Measurements from ENCODE around the gene SLC2A6.

The SLC2A6 gene

DNA sequence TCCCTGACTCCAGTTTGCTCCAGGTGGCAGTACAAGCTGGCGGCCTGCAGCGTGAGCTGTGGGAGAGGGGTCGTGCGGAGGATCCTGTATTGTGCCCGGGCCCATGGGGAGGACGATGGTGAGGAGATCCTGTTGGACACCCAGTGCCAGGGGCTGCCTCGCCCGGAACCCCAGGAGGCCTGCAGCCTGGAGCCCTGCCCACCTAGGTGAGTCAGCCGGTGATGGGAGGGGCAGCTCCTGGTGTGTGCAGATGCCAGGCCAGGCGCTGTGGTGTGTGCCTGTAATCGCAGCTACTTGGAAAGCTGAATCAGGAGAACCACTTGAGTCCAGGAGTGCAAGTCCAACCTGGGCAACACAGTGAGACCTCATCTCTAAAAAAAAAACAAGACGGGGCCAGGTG, 29.1 kb downstream of the SLC2A6 start:
- peak in 1 of 10 donors; percentile 78 for DNase-seq
- intact Hi-C loops (cut with DNase I) = no loop called here

DNA sequence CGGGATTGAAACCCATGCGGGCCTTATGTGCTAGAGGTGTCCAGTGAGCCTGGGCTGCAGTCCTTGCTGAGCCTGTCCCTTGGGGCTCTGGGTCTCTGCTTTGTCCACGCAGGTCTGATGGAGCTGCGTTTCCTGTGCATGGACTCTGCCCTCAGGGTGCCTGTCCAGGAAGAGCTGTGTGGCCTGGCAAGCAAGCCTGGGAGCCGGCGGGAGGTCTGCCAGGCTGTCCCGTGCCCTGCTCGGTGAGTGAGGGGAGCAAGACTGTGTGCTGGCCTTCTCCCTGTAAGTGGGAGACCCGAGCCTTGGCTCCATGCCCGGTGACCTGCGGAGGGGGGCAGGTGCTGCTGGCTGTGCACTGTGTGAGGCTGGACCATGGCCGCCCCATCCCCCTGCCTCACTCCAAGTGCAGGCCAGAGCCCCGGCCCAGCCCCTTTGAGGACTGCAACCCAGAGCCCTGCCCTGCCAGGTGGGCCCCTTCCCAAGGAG, 30.4 kb downstream of the SLC2A6 start:
- intact Hi-C loops (cut with DNase I) = no loop called here
- peak in 1 of 10 donors; percentile 83 for DNase-seq

DNA sequence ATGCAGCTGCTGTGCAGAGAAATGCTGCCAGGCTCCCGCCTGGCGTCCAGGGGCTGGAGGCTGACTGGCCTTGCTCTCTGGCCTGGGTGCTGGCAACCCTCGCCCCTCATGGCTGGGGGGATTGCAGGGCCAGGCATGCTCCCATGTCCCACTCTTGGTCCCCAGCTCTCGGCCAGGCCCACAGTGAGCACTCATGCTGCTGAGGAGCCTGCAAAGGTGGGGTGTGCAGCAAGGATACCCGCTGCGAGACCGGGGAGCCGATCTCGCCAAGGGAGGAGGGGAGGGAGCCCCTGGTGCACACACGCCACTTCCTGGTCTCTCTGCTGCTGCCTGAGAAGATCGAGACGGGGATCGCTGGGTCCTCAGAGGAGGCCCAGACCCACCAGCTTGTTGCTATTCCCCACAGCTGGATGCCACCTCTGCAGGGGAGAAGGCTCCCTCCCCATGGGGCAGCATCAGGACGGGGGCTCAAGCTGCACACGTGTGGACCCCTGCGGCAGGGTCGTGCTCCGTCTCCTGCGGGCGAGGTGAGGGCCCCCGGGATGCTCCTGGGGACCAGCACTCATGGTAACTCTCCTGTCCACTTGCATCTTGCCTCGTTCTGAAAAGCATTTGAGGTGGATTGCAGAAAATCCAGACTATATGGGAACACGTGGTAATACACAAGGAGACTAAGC, 33.5 kb downstream of the SLC2A6 start:
- peak in 1 of 10 donors; percentile 71 for DNase-seq
- intact Hi-C loops (cut with DNase I) = no loop called here

DNA sequence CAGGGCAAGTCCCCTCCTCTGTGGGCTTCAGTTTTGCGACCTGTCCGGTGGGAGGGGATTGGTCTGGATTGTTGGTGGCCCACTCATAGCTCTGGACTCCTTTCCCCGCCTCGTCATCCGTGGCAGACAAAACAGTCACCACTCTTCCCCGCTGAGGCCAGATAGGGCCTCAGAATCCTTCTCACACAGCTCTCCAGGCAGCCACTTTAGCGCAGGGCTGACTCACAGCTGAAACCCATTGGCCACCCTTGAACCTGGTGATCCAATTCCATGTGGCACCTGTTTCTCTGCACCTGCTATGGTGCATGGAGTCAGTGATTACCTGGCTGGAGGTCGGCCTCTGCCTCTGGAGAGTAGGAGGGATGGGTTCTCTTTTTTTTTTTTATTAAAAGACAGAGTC, 34.9 kb downstream of the SLC2A6 start:
- intact Hi-C loops (cut with DNase I) = no loop called here

DNA sequence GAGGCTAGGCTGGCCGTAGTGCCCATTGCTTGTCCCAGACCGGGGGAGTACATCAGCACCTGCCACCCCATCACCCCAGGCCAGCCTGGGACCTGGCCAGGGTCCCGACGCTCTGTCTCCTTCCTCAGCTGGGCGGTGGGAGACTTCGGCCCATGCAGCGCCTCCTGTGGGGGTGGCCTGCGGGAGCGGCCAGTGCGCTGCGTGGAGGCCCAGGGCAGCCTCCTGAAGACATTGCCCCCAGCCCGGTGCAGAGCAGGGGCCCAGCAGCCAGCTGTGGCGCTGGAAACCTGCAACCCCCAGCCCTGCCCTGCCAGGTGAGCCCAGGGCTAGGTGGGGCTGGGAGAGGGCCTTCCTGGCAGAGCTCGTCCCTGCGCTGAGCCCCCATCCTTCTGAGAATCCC, 35.7 kb downstream of the SLC2A6 start:
- intact Hi-C loops (cut with DNase I) = no loop called here
- no peak for DNase-seq

More for the DNA sequence above, 34.9 kb downstream of the SLC2A6 start:
- DNase-seq = no peak

DNA sequence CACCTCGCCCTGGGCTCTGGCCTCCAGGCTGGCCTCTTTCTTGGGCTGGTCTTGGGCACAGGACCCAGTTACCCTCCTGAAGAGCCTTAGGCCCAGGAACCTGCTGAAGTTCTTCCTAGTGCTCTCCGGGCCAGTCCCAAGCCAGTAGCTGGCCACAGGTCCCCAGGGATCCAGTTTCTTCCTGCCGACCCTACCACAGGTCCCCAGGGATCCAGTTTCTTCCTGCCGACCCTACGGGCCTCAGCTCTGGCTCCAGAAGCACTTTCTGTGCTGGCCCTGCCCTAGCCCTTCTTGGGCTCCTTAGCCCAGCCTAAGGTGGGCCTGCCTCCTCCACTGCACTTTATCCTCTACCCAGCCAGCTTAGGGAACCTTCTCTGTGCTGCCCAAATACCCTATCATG, 37.3 kb downstream of the SLC2A6 start:
- DNase-seq = no peak
- intact Hi-C loops (cut with DNase I) = no loop called here

DNA sequence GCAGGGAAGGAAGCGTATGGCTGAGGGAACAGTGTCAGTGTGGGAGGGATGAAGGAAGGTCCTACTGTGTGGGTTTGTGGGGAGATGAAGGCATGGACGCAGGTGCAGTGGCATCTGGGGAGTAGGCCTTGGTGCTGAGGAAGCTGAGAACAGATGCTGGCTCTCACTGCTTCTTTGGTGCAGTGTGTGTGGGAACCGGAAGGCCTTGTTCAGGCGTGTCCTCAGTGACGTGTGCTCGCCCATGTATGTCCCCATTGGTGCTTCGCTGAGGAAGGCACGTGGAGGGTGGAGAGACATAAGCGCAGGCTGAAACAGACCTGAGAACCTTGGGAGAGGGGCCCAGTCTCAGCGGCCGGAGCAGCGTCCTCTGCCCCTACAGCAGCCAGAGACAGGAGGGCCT, 38.0 kb downstream of the SLC2A6 start:
- DNase-seq = peak in 1 of 10 donors; percentile 51
- intact Hi-C loops (cut with DNase I) = no loop called here

DNA sequence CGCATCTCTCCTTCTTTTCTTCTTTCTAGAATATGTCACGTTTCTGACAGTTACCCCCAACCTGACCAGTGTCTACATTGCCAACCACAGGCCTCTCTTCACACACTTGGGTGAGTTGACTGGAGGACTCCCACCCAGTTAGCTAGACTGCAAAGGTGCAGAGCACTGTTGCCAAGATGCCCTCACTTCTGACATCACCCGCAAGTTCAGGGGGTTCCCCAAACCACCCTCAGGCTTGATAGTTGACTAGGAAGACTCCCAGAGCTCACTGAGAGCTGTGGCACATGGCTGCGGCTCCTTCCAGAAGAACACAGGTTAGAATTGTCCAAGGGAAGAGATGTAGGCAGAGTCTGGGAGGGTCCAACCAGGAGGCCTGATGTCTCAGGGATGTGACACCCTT, 39.6 kb downstream of the SLC2A6 start:
- no peak for DNase-seq
- intact Hi-C loops (cut with DNase I) = no loop called here

DNA sequence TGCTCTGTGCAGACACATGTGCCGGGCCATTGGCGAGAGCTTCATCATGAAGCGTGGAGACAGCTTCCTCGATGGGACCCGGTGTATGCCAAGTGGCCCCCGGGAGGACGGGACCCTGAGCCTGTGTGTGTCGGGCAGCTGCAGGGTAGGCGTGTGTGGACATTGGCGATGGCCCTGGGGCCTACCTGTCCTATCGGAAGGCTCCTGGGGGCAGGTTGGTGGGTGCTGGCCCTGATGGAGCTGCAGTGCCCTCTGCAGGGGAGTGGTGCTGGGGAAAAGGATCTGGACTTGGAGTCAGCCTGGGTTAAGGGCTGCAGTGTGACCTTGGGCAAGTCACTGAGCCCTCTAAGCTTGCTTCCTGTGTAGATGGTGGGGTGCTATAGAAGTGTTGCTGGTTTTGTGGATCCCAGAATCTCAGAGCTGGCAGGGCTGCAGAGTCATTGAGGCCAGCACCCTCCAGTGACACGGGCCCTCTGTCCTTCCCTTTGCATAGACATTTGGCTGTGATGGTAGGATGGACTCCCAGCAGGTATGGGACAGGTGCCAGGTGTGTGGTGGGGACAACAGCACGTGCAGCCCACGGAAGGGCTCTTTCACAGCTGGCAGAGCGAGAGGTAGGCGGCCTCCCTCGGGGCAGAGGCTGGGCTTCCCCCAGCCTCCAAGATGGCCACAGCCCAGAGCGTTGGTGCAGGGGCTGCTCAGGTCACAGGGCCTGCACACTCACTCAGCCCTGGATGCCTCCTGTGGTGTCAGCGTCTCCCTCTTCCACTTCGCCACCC, 41.0 kb downstream of the SLC2A6 start:
- no peak for DNase-seq
- intact Hi-C loops (cut with DNase I) = no loop called here

DNA sequence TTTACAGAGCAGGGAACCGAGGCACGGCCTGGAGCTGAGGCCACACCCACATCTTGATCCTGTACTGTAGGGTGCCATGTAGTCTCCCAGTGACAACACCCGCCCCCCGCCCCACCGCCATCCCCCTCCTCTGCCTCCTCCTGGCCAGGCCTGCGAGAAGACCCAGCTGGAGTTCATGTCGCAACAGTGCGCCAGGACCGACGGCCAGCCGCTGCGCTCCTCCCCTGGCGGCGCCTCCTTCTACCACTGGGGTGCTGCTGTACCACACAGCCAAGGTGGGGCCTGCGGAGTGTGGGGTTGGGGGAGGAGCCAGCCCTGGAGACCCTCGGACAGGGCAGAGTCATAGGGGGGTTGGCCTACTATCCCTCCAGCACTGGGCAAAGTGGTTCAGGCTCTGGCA, 42.2 kb downstream of the SLC2A6 start:
- intact Hi-C loops (cut with DNase I) = no loop called here

DNA sequence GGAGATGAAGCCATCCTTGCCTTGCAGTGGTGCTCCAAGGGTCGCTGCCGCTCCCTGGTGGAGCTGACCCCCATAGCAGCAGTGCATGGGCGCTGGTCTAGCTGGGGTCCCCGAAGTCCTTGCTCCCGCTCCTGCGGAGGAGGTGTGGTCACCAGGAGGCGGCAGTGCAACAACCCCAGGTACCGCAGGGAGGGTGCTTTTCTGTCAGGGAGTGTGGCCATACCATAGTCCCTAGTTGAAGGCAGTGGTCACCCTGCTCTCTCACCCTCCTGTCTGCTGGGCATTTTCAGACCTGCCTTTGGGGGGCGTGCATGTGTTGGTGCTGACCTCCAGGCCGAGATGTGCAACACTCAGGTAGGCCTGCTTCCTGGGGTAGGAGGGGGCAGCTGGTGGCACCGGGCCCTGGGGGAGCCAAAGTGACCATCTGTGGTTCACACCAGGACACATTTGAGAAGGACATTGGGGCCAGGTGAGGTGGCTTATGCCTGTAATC, 45.5 kb downstream of the SLC2A6 start:
- DNase-seq = no peak
- intact Hi-C loops (cut with DNase I) = no loop called here

More for the DNA sequence above, 42.2 kb downstream of the SLC2A6 start:
- no peak for DNase-seq

DNA sequence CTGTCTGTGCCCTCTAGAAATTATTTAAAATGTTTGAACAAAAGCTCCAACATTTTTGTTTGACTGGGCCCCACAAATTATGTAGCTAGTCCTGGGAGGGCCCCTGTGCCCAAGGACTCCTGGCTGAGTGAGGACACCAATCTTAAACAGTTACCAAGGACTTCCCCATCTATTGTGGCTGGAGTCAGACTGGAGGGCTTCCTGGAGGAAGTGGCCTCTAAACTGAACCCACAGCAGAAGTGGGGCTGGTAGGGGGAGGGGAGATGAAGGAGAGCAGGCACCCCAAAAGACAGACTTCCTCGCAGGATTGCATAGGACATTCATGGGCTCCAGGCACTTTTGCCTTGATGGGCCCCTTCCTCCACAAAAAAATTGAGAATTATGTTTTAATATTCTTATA, 48.7 kb downstream of the SLC2A6 start:
- intact Hi-C loops (cut with DNase I) = no loop called here
- no peak for DNase-seq

DNA sequence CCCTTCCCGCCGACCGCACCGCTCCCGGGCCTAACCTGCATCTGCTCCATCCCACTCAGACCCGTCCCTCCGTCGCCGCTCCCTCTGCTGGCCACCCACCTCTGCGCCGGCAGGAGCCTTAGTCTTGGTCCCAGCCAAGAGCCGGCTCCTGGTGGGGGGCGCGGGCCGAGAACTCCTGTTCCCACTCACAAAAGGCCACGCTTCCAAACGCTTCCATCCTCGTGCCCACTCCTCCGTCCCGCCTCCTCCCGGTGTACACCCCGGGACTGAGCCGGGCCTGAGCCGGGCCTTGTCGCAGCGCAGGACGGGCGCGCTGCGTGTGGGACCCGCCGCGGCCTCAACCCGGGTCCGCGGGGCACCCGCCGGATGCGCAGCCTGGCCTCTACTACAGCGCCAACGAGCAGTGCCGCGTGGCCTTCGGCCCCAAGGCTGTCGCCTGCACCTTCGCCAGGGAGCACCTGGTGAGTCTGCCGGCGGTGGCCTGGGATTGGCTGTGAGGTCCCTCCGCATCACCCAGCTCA, 49.2 kb downstream of the SLC2A6 start:
- no peak for DNase-seq
- intact Hi-C loops (cut with DNase I) = no loop called here

DNA sequence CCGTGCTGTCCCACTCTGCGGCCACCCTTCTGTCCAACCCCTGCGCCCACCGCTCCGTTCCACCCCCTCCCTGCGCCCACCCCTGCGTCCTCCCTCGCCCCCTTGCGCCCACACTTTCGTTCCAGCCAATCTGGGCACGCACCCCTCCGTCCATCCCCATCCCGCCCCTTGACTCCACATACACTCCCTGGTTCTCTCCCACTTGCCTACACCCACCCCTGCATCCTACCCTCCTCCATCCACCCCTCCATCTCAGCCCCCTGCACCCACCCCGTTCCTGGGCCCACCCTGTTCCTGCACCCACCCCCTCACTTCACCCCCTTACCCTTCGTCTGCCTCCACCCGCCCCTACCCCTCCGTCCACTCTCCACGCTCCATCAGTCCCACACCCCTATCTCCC, 49.7 kb downstream of the SLC2A6 start:
- DNase-seq = no peak
- intact Hi-C loops (cut with DNase I) = no loop called here

DNA sequence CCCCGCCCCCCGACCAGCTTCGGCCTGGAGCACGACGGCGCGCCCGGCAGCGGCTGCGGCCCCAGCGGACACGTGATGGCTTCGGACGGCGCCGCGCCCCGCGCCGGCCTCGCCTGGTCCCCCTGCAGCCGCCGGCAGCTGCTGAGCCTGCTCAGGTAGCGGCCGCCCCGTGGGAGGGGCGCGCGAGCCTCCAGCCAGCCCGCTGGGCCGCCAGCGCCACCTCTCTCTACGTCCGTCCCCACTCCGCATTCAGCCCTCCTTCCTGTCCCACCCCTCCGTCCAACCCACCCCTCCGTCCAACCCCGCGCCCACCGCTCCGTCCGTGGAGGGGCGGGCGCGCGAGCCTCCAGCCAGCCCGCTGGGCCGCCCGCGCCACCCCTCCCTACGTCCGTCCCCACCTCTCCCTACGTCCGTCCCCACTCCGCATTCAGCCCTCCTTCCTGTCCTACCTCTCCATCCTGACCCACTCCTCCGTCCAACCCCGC, 50.2 kb downstream of the SLC2A6 start:
- intact Hi-C loops (cut with DNase I) = no loop called here

DNA sequence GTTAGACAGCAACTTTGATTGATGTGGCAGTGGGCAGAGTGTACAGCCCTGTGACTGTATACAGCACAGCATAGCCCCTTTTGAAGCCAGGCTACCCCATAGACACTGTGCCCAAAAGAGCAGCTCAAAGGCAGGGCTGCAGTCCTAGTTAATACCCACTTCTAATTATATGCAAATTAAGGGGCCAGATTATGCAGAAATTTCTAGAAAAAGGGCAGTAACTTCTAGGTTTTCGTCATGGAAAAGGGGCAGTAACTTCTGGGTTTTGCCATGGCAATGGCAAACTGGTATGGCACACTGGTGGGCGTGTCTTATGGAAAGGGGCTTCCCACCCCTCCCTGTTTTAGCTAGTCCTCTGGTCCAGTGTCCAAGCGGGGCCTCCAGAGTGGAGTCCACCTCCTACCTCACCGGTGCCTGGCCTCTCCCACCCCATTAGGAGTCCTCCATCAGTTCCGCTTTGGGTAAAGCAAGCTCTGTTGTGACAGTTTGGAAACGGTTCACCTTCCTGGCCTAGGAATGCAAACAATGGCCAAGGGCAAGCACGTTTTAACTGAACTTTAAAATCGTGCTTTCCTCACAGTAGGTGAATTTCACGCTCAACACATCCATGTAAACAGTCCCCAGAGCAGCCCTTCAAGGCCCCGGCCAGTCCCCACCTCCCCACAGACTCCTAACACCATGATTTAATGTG, 51.1 kb downstream of the SLC2A6 start:
- intact Hi-C loops (cut with DNase I) = no loop called here
- DNase-seq = no peak

More for the DNA sequence above, 50.2 kb downstream of the SLC2A6 start:
- no peak for DNase-seq

DNA sequence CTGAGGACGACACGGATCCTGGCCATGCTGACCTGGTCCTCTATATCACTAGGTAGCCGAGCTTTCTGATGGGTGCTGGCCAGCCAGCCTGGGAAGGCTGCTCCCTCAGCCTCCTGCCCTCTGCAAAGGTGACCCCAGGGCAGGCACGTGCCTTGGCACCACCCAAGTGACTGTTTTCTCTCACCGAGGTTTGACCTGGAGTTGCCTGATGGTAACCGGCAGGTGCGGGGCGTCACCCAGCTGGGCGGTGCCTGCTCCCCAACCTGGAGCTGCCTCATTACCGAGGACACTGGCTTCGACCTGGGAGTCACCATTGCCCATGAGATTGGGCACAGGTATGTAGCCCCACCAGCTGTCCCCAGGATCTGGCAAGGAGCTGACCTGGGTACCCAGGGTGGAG, 52.9 kb downstream of the SLC2A6 start:
- intact Hi-C loops (cut with DNase I) = no loop called here
- no peak for DNase-seq

DNA sequence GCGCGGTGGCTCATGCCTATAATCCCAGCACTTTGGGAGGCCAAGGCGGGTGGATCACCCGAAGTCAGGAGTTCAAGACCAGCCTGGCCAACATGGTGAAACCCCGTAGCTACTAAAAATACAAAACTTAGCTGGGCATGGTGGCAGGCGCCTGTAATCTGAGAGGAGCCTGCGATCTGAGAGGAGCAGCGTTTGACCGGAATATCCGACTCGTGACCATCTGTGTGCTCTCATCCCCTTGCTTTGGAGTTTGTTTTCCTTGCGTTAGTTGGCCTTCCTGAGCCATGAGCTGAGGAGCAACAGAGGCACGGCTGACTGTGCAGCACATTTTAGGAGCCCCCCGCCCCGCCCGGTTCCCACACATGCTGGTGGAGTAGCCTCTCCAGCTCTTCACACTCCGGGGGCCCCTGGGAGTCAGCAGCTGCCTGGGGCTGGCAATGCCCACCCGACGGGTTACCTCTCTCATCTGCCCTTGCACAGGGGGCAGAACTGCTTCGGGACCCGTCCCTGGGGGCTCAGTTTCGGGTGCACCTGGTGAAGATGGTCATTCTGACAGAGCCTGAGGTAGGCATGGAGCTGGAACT, 53.8 kb downstream of the SLC2A6 start:
- DNase-seq = no peak
- intact Hi-C loops (cut with DNase I) = no loop called here

DNA sequence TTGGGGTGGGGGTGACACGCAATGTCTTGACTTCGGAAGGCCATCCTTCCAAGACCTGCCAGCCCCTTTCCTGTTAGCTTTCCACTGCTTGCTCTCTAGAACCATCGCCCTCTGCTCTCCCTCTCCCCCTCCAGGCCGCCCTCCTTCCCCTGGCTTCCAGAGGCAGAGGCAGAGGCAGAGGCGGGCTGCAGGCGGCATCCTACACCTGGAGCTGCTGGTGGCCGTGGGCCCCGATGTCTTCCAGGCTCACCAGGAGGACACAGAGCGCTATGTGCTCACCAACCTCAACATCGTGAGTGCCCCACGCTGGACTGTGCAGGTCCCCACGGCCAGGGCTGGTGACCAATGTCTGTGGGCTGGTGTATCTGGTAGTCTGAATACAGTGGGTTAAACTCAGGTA, 54.7 kb downstream of the SLC2A6 start:
- intact Hi-C loops (cut with DNase I) = no loop called here
- no peak for DNase-seq

DNA sequence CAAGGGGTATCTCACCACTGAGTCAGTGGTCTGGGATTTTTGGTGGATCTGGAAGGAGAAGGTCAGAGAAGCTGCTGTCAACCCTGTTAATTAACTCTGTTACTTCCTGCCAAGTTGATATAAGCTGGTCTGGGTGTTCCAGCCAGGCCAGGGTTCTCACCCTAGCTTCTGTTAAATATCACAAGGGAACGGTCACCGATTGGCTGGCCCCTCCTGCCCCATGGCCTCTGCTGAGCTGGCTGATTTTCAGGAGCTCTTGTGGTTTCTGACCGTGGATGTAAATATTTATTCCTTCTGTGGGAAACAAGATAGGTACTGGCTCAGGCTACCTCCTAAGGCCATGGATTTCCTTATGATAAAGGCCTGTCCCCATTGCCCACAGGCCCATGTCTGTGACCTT, 55.7 kb downstream of the SLC2A6 start:
- DNase-seq = no peak
- intact Hi-C loops (cut with DNase I) = no loop called here

All from posterior cingulate gyrus (tissue), 11 donors.